DOHH2 (cell line): Measurements from ENCODE around the gene LORICRIN.

ENCODE experiments used
- EZH2phosphoT487 ChIP-seq: fragments of 200-600 bp; sonication (generic); IDR thresholded peaks from 2 replicates; pipeline ENCODE4 v1.6.1; 2017; ENCODE audit warnings: borderline replicate concordance, mild to moderate bottlenecking, antibody characterized with exemption, low read length, moderate library complexity, mixed read lengths
- TF ChIP-seq, protein P1 (sequence below): fragments of 200-600 bp; sonication (generic); IDR thresholded peaks from one replicate; pipeline ENCODE4 v1.5.1; 2014; ENCODE audit warnings: antibody characterized with exemption, mild to moderate bottlenecking, low read depth, low read length; ENCODE audit not compliant: poor library complexity, severe bottlenecking

DNA sequence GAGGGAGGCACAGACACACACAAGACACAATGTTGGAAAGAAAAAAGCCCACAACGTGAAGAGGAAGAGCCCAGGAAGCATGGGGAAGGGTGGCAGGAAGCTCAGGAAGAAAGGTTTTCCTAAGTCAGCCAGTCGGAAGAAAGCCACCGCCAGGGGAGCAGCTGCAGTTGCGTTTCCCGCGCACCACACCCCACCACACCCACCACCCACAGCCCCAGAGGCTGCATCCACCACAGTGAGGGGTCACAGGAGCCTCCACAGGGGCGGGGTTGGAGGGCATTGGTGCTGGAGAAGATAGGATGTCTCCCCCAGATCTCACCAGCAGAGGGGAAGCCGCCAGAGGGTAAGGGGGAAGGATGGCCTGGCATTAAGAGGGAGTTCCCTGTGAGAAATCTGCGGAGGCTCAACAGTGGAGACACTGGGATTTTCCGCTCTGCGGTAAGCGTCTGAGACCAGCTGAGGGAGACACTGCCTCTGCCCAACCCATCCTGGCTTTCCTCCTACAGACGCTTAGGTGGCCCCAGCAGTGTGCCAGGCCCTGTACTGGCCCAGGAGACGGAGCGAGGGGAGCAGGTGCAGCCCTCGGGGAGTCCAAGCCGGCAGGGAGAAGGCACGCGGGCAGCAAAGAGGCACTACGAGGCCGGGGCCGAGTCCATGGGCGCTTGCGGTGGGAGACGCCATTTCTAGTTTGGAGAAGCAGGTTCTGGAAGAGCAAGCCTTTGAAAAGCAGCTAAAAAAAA is 33.4 kb downstream of the LORICRIN start:
- TF ChIP-seq, protein P1, sequence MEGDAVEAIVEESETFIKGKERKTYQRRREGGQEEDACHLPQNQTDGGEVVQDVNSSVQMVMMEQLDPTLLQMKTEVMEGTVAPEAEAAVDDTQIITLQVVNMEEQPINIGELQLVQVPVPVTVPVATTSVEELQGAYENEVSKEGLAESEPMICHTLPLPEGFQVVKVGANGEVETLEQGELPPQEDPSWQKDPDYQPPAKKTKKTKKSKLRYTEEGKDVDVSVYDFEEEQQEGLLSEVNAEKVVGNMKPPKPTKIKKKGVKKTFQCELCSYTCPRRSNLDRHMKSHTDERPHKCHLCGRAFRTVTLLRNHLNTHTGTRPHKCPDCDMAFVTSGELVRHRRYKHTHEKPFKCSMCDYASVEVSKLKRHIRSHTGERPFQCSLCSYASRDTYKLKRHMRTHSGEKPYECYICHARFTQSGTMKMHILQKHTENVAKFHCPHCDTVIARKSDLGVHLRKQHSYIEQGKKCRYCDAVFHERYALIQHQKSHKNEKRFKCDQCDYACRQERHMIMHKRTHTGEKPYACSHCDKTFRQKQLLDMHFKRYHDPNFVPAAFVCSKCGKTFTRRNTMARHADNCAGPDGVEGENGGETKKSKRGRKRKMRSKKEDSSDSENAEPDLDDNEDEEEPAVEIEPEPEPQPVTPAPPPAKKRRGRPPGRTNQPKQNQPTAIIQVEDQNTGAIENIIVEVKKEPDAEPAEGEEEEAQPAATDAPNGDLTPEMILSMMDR, result no peak
- TF ChIP-seq EZH2phosphoT487, result no peak
